Measurements from ENCODE around the gene ACP2. TPM values are rescaled to one million over a fixed set of nuclear protein-coding genes. Genes with fewer than 3 reads are reported as not detected.

Gene ACP2
- total and polyA plus RNA-seq, 2 donors (not counting 1 experiment from before 2014, with no cell fraction given) = 16.3 to 29.5 TPM

GRCh38 chr11:47270331-47271271 lies 22.0 kb upstream of the ACP2 start:
- Histone ChIP-seq H4K20me1 (ENCODE audit: control insufficient read depth, insufficient read depth, low read length, poor library complexity, severe bottlenecking) (peaks cover 42% of the 10 kb centered on the region), H3K4me3 (ENCODE audit: control extremely low read depth in 1 of 5, extremely low read depth in 1 of 5, insufficient read depth in 1 of 5, low read depth in 2 of 5, low read length in 4 of 5) (peak overlapping the region; percentile 54 to 89 (median 84)), H3K79me2 (ENCODE audit: control insufficient read depth, insufficient read depth, low read length) (peaks cover 53% of the 10 kb centered on the region), H3K27ac (ENCODE audit: low read length in 2 of 2) (peak overlapping the region; percentile 56 to 92), H3K9me3 (ENCODE audit: control extremely low read depth in 1 of 3, control insufficient read depth in 2 of 3, insufficient read depth in 1 of 3, low read length in 2 of 3) (no peaks in the 10 kb centered on the region), H3K27me3 (replicated peaks in 1 of 4; ENCODE audit: control extremely low read depth in 1 of 4, control insufficient read depth in 3 of 4, insufficient read depth in 4 of 4, low read length in 3 of 4) (no peaks in the 10 kb centered on the region), H3K4me2 (replicated peaks; ENCODE audit: low read depth, low read length, poor library complexity, severe bottlenecking) (peak overlapping the region; percentile 94), H3K9ac (ENCODE audit: low read length) (peak overlapping the region; percentile 81), H3K36me3 (replicated peaks in 1 of 2; ENCODE audit: control extremely low read depth in 1 of 2, control insufficient read depth in 1 of 2, extremely low read depth in 1 of 2, insufficient read depth in 2 of 2, low read length in 1 of 2) (peaks cover 0 to 18% of the 10 kb centered on the region in 2 experiments), H2AFZ (ENCODE audit: insufficient read depth, low read depth, low read length, poor library complexity, severe bottlenecking) (peak overlapping the region; percentile 96), H3K4me1 (ENCODE audit: control insufficient read depth in 2 of 2, insufficient read depth in 2 of 2, low read length in 2 of 2) (peaks cover 42 to 43% of the 10 kb centered on the region in 2 donors)
- intact Hi-C loops (cut with micrococcal nuclease) = loop anchor here (2.0 kb wide), 1 partner anchor 496 kb away; the partner anchor contains the start of gene FNBP4
- peak; percentile 53 for DNase-seq
- Mint-ChIP-seq H3K27me3 (no peaks in the 10 kb centered on the region), H3K27ac (peak overlapping the region; percentile 86), H3K4me3 (peak overlapping the region; percentile 89), H3K4me1 (peaks cover 52% of the 10 kb centered on the region), H3K9me3 (ENCODE audit: insufficient read depth) (no peaks in the 10 kb centered on the region)
- ChIA-PET POLR2A (interaction anchor here (0.6 to 1.4 kb wide), 5 partner anchors 22 to 651 kb away, joined by 3 to 4 read pairs (median 4); partner anchors contain the start of genes ACP2 and DDB2), CTCF (interaction anchor here (0.9 to 2.1 kb wide), 8 partner anchors 12 to 183 kb away, joined by 3 to 8 read pairs (median 4); partner anchors contain the start of genes ACP2 and DDB2)
- 1% methylated on average over 13 of the region's 34 CpGs for WGBS (ENCODE audit: insufficient coverage)
- no peak for ATAC-seq (ENCODE audit: low read depth)
- TF ChIP-seq EZH2 (IDR thresholded peaks at IDR 0.05; ENCODE audit: borderline replicate concordance, insufficient read depth, low read depth, low read length, poor library complexity, severe bottlenecking) (no peak), CTCF (IDR thresholded peaks at IDR 0.05) (no peak)

All from B cell (primary cell).